Measurements from ENCODE around the gene INS.

DNA sequence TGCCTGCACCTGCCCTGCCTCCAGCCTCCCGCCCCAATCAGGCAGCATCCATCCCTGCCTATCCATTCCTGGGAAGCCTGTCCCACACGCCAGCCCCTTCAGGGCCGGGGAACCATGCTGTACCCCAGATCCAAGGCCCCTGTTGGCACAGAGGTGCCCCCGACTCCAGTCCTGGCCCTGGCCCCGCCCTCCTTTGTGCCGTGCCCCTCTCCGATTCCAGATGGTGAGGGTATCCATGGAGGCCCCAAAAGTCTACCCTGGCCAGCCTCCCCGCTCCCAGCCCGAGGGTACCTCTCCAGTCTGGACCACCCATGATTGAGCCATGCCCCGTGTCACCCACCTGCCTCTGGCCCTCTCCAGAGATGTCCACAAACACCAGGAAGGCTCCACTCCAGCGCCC, 13.4 kb upstream of the INS start:
- TF ChIP-seq POLR2A (IDR thresholded peaks at IDR 0.05; ENCODE audit: insufficient read depth in 1 of 2, low read depth in 2 of 2, low read length in 2 of 2): no peak
- no peak for TF ChIP-seq NFE2L2 (IDR thresholded peaks at IDR 0.05; ENCODE audit: low read length)
- no peak for TF ChIP-seq KLF16 (CRISPR knock-in tag; IDR thresholded peaks at IDR 0.05)
- TF ChIP-seq MBD4 (IDR thresholded peaks at IDR 0.05; ENCODE audit: borderline replicate concordance, low read length): no peak
- TF ChIP-seq, protein P1, sequence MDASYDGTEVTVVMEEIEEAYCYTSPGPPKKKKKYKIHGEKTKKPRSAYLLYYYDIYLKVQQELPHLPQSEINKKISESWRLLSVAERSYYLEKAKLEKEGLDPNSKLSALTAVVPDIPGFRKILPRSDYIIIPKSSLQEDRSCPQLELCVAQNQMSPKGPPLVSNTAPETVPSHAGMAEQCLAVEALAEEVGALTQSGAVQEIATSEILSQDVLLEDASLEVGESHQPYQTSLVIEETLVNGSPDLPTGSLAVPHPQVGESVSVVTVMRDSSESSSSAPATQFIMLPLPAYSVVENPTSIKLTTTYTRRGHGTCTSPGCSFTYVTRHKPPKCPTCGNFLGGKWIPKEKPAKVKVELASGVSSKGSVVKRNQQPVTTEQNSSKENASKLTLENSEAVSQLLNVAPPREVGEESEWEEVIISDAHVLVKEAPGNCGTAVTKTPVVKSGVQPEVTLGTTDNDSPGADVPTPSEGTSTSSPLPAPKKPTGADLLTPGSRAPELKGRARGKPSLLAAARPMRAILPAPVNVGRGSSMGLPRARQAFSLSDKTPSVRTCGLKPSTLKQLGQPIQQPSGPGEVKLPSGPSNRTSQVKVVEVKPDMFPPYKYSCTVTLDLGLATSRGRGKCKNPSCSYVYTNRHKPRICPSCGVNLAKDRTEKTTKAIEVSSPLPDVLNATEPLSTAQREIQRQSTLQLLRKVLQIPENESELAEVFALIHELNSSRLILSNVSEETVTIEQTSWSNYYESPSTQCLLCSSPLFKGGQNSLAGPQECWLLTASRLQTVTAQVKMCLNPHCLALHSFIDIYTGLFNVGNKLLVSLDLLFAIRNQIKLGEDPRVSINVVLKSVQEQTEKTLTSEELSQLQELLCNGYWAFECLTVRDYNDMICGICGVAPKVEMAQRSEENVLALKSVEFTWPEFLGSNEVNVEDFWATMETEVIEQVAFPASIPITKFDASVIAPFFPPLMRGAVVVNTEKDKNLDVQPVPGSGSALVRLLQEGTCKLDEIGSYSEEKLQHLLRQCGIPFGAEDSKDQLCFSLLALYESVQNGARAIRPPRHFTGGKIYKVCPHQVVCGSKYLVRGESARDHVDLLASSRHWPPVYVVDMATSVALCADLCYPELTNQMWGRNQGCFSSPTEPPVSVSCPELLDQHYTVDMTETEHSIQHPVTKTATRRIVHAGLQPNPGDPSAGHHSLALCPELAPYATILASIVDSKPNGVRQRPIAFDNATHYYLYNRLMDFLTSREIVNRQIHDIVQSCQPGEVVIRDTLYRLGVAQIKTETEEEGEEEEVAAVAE (CRISPR knock-in tag; IDR thresholded peaks at IDR 0.05; ENCODE audit: borderline replicate concordance): no peak
- TF ChIP-seq HDAC2 (CRISPR knock-in tag; IDR thresholded peaks at IDR 0.05): no peak
- TF ChIP-seq HNRNPK (IDR thresholded peaks at IDR 0.05; ENCODE audit: low read depth, low read length, poor library complexity, severe bottlenecking): no peak
- TF ChIP-seq, protein P2, sequence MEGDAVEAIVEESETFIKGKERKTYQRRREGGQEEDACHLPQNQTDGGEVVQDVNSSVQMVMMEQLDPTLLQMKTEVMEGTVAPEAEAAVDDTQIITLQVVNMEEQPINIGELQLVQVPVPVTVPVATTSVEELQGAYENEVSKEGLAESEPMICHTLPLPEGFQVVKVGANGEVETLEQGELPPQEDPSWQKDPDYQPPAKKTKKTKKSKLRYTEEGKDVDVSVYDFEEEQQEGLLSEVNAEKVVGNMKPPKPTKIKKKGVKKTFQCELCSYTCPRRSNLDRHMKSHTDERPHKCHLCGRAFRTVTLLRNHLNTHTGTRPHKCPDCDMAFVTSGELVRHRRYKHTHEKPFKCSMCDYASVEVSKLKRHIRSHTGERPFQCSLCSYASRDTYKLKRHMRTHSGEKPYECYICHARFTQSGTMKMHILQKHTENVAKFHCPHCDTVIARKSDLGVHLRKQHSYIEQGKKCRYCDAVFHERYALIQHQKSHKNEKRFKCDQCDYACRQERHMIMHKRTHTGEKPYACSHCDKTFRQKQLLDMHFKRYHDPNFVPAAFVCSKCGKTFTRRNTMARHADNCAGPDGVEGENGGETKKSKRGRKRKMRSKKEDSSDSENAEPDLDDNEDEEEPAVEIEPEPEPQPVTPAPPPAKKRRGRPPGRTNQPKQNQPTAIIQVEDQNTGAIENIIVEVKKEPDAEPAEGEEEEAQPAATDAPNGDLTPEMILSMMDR (CRISPR knock-in tag; IDR thresholded peaks at IDR 0.05): no peak

Measured in HepG2 (cell line).